NCI-H774 (cell line): ENCODE results near the gene C8A.

ENCODE experiments used
- DNase-seq: peaks from one replicate; lab custom pipeline; 2025; lab: John Stamatoyannopoulos, UW

Gene C8A

GRCh38 chr1:56837244-56837939, 17.2 kb upstream of the C8A start:
- no peak for DNase-seq

GRCh38 chr1:56838759-56839158, 15.8 kb upstream of the C8A start:
- DNase-seq, result no peak

GRCh38 chr1:56843544-56843943, 11.1 kb upstream of the C8A start:
- DNase-seq, result no peak

GRCh38 chr1:56844545-56845136, 10.0 kb upstream of the C8A start:
- DNase-seq, result no peak

- DNase-seq, result no peak
Measured at GRCh38 chr1:56845343-56845742, 9.3 kb upstream of the C8A start.

GRCh38 chr1:56849750-56850149, 4.8 kb upstream of the C8A start:
- DNase-seq, result no peak

- no peak for DNase-seq
Measured at GRCh38 chr1:56850411-56850810, 4.2 kb upstream of the C8A start.

GRCh38 chr1:56850922-56851321, 3.7 kb upstream of the C8A start:
- no peak for DNase-seq

GRCh38 chr1:56852476-56852875, 2.1 kb upstream of the C8A start:
- DNase-seq, result no peak

- DNase-seq, result no peak
Measured at GRCh38 chr1:56855190-56855589, 593 bp downstream of the C8A start.

- no peak for DNase-seq
Measured at GRCh38 chr1:56856186-56856585, 1.6 kb downstream of the C8A start.

GRCh38 chr1:56859287-56859686, 4.7 kb downstream of the C8A start:
- DNase-seq, result no peak

GRCh38 chr1:56863265-56863992, 8.8 kb downstream of the C8A start:
- DNase-seq, result no peak

- no peak for DNase-seq
Measured at GRCh38 chr1:56864430-56864829, 9.8 kb downstream of the C8A start.

- no peak for DNase-seq
Measured at GRCh38 chr1:56866656-56867055, 12.1 kb downstream of the C8A start.

- no peak for DNase-seq
Measured at GRCh38 chr1:56867491-56867890, 12.9 kb downstream of the C8A start.

- DNase-seq, result no peak
Measured at GRCh38 chr1:56868761-56869160, 14.2 kb downstream of the C8A start.

GRCh38 chr1:56872597-56872996, 18.0 kb downstream of the C8A start:
- DNase-seq, result no peak

- no peak for DNase-seq
Measured at GRCh38 chr1:56873213-56873612, 18.6 kb downstream of the C8A start.

- DNase-seq, result no peak
Measured at GRCh38 chr1:56874689-56875088, 20.1 kb downstream of the C8A start.

- no peak for DNase-seq
Measured at GRCh38 chr1:56877973-56878372, 23.4 kb downstream of the C8A start.

- DNase-seq, result no peak
Measured at GRCh38 chr1:56880774-56881173, 26.2 kb downstream of the C8A start.

GRCh38 chr1:56881417-56881816, 26.8 kb downstream of the C8A start:
- no peak for DNase-seq
